Karpas-422 (cell line): ENCODE data around the gene WNT3. TPM values are rescaled to one million over a fixed set of nuclear protein-coding genes. Genes with fewer than 3 reads are reported as not detected.
"Not testable (repeated sequence)": the region's sequence is repeated elsewhere in the genome, so short reads cannot be mapped to it uniquely, and the experiment has no call there.

Source experiments
- DNase-seq: peaks from one replicate; pipeline ENCODE4 v3.0.0-alpha.2; 2015
- H2AFZ ChIP-seq: fragments of 200-600 bp; sonication (generic); 2 replicates; pipeline ENCODE4 v1.6.1; 2014; ENCODE audit warnings: antibody characterized with exemption, low read length, mixed read lengths
- H3K27ac ChIP-seq: fragments of 200-600 bp; sonication (generic); 2 replicates; pipeline ENCODE4 v1.5.1; 2014; ENCODE audit warnings: mild to moderate bottlenecking, low read length, moderate library complexity
- H3K27me3 ChIP-seq: fragments of 200-600 bp; sonication (generic); 2 replicates; pipeline ENCODE4 v1.6.1; 2014; ENCODE audit warnings: low read length, mixed read lengths
- H3K36me3 ChIP-seq: fragments of 200-600 bp; sonication (generic); 2 replicates; pipeline ENCODE4 v1.6.1; 2014; ENCODE audit warnings: low read length, mixed read lengths; ENCODE audit not compliant: insufficient read depth
- H3K4me1 ChIP-seq: fragments of 200-600 bp; sonication (generic); 2 replicates; pipeline ENCODE4 v1.6.1; 2014; ENCODE audit warnings: mild to moderate bottlenecking, low read length, mixed read lengths
- H3K4me2 ChIP-seq: fragments of 200-600 bp; sonication (generic); 2 replicates; pipeline ENCODE4 v1.6.1; 2014; ENCODE audit warnings: low read length, low read depth, mild to moderate bottlenecking; ENCODE audit not compliant: poor library complexity, severe bottlenecking
- H3K4me3 ChIP-seq: fragments of 200-600 bp; sonication (generic); 2 replicates; pipeline ENCODE4 v1.5.1; 2014; ENCODE audit warnings: mild to moderate bottlenecking, antibody characterized with exemption, low read length, mixed read lengths
- H3K79me2 ChIP-seq: fragments of 200-600 bp; sonication (generic); 2 replicates; pipeline ENCODE4 v1.6.1; 2014; ENCODE audit warnings: mild to moderate bottlenecking, low read length, mixed read lengths
- H3K9ac ChIP-seq: fragments of 200-600 bp; sonication (generic); 2 replicates; pipeline ENCODE4 v1.6.0; 2014; ENCODE audit warnings: low read length
- H3K9me2 ChIP-seq: fragments of 200-600 bp; sonication (generic), shearing (Covaris generic); replicated peaks from 2 replicates; pipeline ENCODE4 v1.6.0; 2014; ENCODE audit warnings: mild to moderate bottlenecking, low read length, moderate library complexity; ENCODE audit not compliant: insufficient read depth
- H3K9me3 ChIP-seq: fragments of 300-700, 200-600 bp; sonication (generic); 2 replicates; pipeline ENCODE4 v1.6.1; 2014; ENCODE audit warnings: low read length, mixed read lengths
- H4K20me1 ChIP-seq: fragments of 200-600 bp; sonication (generic); 2 replicates; pipeline ENCODE4 v1.6.1; 2014; ENCODE audit warnings: mild to moderate bottlenecking, antibody characterized with exemption, low read length, low read depth; ENCODE audit not compliant: insufficient read depth
- total RNA-seq: library from RNA; depleted of rRNA; stranded (reverse); fragments of >200 nt; shearing (Covaris generic); gene quantifications from 2 replicates; pipeline ENCODE4 v1.2.3, GENCODE V29; 2014; ENCODE audit warnings: low replicate concordance

The WNT3 gene
- total RNA-seq, 1 experiment from 2014 or later: 2.0 TPM

DNA sequence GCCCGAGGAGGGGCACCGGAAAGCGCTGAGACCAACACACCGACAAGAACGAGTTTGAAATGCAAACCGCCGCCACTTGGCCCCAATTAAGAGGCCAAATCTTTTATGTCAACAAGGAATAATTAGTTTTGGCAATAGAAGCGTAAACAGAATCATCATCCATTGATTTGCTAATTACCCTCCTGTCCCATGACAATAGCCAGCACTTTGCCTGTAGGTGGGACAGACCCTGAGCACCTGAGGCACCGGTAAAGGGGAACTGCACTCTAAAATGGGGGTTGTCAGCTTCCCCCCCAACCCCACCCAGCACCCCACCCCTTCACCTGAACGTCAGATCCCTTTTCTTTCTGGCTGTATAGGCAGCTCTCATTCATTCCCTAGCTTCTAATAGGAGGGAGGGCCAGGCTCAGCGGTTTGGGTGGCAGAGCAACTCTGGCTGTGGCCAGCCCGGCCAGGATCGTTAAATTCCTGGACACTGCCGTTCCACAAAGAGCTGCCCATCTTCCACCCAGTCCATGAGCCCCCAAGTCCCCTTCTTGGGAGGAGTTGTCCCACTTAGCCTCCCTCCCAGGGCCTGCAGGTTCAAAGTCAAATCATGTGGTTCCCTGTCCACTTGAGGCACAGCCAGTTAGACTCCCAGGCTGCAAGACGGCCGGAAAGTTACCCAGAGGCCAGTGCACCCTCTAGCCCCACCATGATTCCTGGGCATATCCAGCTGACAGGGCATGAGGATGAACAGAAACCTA lies 45.8 kb downstream of the WNT3 start:
- Histone ChIP-seq H3K4me3 (peak overlapping the region; percentile 69), H3K9me2 (no peaks in the 10 kb centered on the region), H3K27me3 (no peaks in the 10 kb centered on the region), H3K4me2 (peak overlapping the region; percentile 80), H3K9me3 (no peaks in the 10 kb centered on the region), H3K4me1 (peaks cover 24% of the 10 kb centered on the region), H3K9ac (peak overlapping the region; percentile 15; the same call in 1 of the 2 replicates), H3K36me3 (no peaks in the 10 kb centered on the region), H3K79me2 (no peaks in the 10 kb centered on the region), H3K27ac (no peak overlapping the region), H4K20me1 (no peaks in the 10 kb centered on the region), H2AFZ (no peak overlapping the region)
- DNase-seq: no peak

DNA sequence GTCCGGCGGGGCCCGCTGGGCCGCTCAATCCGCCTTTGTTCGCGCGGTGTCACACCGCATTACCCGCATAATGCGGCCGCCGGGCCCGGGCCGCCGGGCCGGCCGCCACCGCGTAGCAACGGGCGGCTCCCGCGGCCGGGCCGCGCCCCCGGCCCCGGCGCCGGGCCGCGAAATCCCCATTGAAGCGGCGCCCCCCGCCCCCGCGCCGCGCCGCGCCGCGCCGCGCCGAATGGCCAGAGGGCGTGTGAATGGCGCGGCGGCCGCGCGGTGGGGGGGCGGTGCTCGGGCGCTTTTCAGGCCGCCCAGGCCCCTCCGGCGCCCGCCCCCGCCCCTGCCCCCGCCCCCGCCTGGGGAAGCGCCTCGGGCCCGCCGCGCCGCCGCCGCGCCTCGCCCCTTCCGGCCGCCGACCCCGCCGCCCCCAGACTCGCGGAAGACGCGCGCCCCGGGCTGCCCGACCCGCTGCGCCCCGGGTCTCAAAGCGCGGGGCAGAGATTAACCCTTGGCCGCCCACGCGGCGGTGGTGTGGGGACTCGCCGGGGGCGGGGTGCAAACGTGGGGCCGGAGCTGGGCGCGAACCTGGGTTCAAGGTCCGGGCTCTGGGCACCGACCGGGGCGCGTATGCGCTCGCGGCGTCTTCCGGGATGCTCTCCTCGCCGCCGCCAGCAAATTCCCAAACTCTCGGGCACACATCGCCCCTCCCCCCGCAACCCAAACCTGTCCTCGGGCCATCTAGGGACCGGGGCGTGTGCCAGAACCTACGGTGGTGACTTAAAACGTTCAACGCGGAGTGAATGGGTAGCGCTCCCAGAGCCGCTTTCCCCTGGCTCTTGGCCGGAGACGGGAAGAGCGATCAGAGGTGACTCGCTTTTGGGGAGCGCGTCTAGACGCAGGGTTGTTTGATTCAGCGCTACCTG lies 46.7 kb downstream of the WNT3 start:
- Histone ChIP-seq H3K27ac (no peak overlapping the region), H3K79me2 (no peaks in the 10 kb centered on the region), H4K20me1 (no peaks in the 10 kb centered on the region), H3K4me3 (peak overlapping the region; percentile 69), H3K4me1 (peaks cover 27% of the 10 kb centered on the region), H3K36me3 (no peaks in the 10 kb centered on the region), H3K9me2 (no peaks in the 10 kb centered on the region), H2AFZ (0 out of 2 replicates have a peak overlapping the region, but pooled peaks have one; percentile 78), H3K4me2 (peak overlapping the region; percentile 80), H3K9ac (peak overlapping the region; percentile 68), H3K9me3 (no peaks in the 10 kb centered on the region), H3K27me3 (no peaks in the 10 kb centered on the region)
- peak; percentile 70 for DNase-seq

DNA sequence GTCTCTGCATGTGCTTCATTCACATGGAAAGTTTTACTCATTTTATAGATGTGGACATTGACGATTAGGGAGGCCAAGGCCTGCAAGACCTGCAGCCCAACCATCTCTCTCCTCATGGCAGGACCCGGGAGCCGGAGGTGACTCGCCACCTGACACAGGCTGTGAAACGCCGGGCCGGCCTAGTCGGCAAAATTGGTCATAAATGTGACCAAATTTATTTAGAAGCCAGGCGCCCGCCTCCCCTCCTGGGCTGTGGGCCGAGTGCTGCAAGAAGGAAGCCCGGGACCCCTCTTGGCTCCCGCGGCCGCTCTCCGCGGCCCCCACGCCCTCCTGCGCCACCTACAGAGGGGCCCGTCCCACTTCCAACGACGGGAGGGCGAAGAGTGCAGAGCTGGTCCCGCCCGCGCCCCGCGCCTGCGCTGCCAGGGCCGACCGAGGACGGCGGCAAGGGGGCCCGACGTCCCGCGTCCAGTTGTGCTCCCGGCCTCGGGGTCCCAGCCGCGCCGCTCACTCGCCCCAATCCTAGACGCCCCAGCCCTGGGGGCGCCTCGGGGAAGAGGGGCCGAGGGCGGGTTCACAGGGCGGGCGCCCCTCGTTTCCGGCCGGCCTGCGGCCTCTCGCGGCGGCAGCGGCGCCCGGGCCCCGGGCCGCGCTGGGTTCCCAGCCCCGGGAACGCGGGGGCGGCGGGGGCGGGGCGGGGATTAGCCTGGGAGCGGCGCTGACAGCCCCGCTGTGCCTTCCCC lies 47.5 kb downstream of the WNT3 start:
- Histone ChIP-seq H4K20me1 (no peaks in the 10 kb centered on the region), H3K36me3 (no peaks in the 10 kb centered on the region), H2AFZ (no peak overlapping the region), H3K79me2 (no peaks in the 10 kb centered on the region), H3K9me2 (no peaks in the 10 kb centered on the region), H3K4me2 (peak overlapping the region; percentile 42), H3K27ac (no peak overlapping the region), H3K4me3 (peak overlapping the region; percentile 49; the same call in 1 of the 2 replicates), H3K4me1 (peaks cover 27% of the 10 kb centered on the region), H3K9me3 (no peaks in the 10 kb centered on the region), H3K9ac (peak overlapping the region; percentile 48), H3K27me3 (no peaks in the 10 kb centered on the region)
- peak; percentile 52 for DNase-seq

DNA sequence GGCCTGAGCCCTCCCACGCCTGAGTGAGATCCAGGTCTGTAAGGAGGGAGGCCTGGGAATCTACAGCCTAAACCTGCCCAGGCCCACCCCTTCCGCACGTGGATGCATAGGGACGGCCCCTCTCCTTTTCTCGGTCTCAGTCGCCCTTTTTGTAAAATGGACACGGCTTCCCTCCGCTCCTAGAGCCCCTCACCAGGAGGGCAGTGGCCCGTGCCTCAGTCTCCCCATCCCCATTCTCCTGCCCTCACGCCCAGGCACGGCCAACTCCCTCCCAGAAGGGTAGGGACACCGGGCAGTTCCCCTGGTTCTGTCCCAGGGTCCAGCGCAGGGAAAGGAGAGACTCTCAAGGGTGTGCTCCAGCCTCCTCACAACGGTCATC lies 48.1 kb downstream of the WNT3 start:
- no peak for DNase-seq
- H2AFZ ChIP-seq: no peak overlapping the region
- no peak overlapping the region for H3K27ac ChIP-seq
- H3K4me3 ChIP-seq: peak overlapping the region; percentile 49; the same call in 1 of the 2 replicates
- H3K36me3 ChIP-seq: no peaks in the 10 kb centered on the region
- H3K9me2 ChIP-seq: no peaks in the 10 kb centered on the region
- no peak overlapping the region for H3K9ac ChIP-seq
- H3K9me3 ChIP-seq: no peaks in the 10 kb centered on the region
- H3K4me1 ChIP-seq: peaks cover 27% of the 10 kb centered on the region
- no peaks in the 10 kb centered on the region for H3K27me3 ChIP-seq
- H3K79me2 ChIP-seq: no peaks in the 10 kb centered on the region
- H3K4me2 ChIP-seq: peak overlapping the region; percentile 42
- no peaks in the 10 kb centered on the region for H4K20me1 ChIP-seq

DNA sequence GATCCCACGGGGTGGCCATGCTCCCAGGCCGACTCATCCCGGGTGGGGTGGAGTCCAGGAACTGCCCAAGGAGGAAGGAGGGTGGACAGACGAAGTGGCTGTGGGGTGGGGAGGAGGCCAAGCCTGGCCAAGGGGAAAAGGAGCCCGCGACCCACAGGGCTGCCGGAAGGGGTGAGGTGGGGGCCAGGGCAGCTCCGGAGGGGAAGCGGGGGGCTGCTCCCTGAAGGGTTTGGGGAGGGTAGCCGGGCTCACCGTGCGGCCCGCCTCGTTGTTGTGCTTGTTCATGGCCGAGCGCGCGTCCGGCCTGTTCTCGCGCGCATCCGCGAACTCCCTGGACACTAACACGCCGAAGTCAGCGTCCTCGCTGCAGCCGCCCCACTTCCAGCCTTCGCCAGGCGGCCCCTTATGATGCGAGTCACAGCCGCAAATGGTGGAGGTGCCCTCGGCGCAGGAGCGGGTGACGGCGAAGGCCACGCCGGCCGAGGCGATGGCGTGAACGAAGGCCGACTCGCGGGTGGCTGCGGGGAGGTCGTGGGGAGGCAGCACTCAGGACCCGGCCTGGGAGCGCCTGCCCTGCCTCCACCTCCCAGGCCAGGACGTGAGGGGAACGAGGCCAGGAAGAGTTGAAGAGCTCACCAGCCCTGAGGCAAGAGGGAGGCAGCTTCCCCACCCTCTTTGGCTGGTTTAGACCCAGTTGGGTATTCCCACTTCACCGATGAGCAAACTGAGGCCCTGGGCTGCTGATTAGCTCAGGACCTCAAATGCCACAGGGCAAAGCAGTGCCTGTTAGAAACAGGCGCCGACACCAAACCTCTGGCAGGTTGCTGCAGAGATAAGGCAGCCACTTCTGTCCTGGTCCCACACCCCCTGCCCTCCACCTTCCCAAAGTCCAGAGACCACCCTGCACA lies 48.7 kb downstream of the WNT3 start:
- no peak overlapping the region for H3K9ac ChIP-seq
- no peaks in the 10 kb centered on the region for H3K79me2 ChIP-seq
- no peaks in the 10 kb centered on the region for H3K9me3 ChIP-seq
- no peak overlapping the region for H3K4me2 ChIP-seq
- no peaks in the 10 kb centered on the region for H3K27me3 ChIP-seq
- H2AFZ ChIP-seq: no peak overlapping the region
- H3K4me3 ChIP-seq: no peak overlapping the region
- H3K4me1 ChIP-seq: peaks cover 27% of the 10 kb centered on the region
- H3K9me2 ChIP-seq: no peaks in the 10 kb centered on the region
- no peaks in the 10 kb centered on the region for H4K20me1 ChIP-seq
- DNase-seq: peak; percentile 49
- H3K27ac ChIP-seq: no peak overlapping the region
- H3K36me3 ChIP-seq: no peaks in the 10 kb centered on the region

DNA sequence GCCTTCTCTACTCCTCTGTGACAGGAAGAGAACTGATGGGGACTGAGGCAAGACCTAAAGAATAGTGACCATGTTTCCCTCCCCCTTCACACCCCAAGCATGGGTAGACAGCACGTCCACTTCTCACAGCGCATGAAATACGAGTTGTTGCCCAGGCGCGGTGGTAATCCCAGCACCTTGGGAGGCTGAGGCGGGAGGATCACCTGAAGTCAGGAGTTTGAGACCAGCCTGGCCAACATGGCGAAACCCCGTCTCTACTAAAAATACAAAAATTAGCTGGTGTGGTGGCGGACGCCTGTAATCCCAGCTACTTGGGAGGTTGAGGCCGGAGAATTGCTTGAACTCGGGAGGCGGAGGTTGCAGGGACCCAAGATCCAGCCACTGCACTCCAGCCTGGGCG lies 49.6 kb downstream of the WNT3 start:
- H3K79me2 ChIP-seq, DNase-seq, H3K4me3 ChIP-seq, H4K20me1 ChIP-seq, H3K27me3 ChIP-seq, H3K4me2 ChIP-seq, H3K27ac ChIP-seq, H3K9ac ChIP-seq, H3K9me3 ChIP-seq, H2AFZ ChIP-seq, H3K9me2 ChIP-seq, H3K36me3 ChIP-seq: not testable (repeated sequence)
- peaks cover 27% of the 10 kb centered on the region for H3K4me1 ChIP-seq

DNA sequence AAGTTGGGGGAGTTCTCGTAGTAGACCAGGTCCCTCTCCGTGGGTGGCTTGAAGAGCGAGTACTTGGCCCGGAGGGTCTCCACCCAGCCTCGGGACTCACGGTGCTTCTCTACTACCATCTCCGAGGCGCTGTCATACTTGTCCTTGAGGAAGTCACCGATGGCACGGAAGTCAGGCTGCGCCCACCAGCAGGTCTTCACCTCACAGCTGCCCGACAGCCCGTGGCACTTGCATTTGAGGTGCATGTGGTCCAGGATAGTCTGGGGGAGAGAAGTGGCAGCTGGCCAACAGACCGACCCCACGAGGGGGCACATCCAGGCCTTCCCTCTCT lies 50.0 kb downstream of the WNT3 start:
- Histone ChIP-seq H3K4me3 (no peak overlapping the region), H3K9ac (no peak overlapping the region), H3K4me2 (no peak overlapping the region)

More for the DNA sequence above, 50.0 kb downstream of the WNT3 start:
- no peaks in the 10 kb centered on the region for H3K9me2 ChIP-seq
- H3K27me3 ChIP-seq: no peaks in the 10 kb centered on the region
- H3K27ac ChIP-seq: no peak overlapping the region
- no peaks in the 10 kb centered on the region for H3K9me3 ChIP-seq
- no peaks in the 10 kb centered on the region for H3K79me2 ChIP-seq
- no peaks in the 10 kb centered on the region for H3K36me3 ChIP-seq
- H2AFZ ChIP-seq: no peak overlapping the region
- DNase-seq: no peak
- no peaks in the 10 kb centered on the region for H4K20me1 ChIP-seq
- peaks cover 24% of the 10 kb centered on the region for H3K4me1 ChIP-seq
